Right renal cortex interstitium (tissue), 3 donors: Measurements from ENCODE around the gene LNP1. TPM values are rescaled to one million over a fixed set of nuclear protein-coding genes. Genes with fewer than 3 reads are reported as not detected.
"Not testable (repeated sequence)": the region's sequence is repeated elsewhere in the genome, so short reads cannot be mapped to it uniquely, and the experiment has no call there.

Source experiments
- DNase-seq, 3 donors: peaks; one replicate each; pipeline ENCODE4 v3.0.0-alpha.2; 2013; ENCODE audit warnings: low read depth in 3 of 3, low spot score in 2 of 3
- polyA plus RNA-seq, 3 donors: library from polyadenylated mRNA; unstranded; fragments of 120-200 nt; gene quantifications; one replicate each; pipeline ENCODE4 v1.2.1, GENCODE V29; 2013; ENCODE audit not compliant: insufficient read length in 3 of 3

The LNP1 gene
- polyA plus RNA-seq = 10 to 100 TPM in 1 of 3 donors, 1 to 10 TPM in 2; 7.3 to 10.2 (median 9.1) TPM

- peak; percentile 95 to 96 (median 95) for DNase-seq
Measured at GRCh38 chr3:100400780-100401673, at the start of gene LNP1, which contains the start of gene TOMM70. TSS of gene LNP1 (plus strand) at chr3:100401539. CDS start at chr3:100429730, 28,191 bp downstream. TSS of gene TOMM70 (minus strand) at chr3:100401089. CDS start at chr3:100400949, 140 bp downstream.

- DNase-seq = not testable (repeated sequence)
Measured at GRCh38 chr3:100351770-100352169, 49.6 kb upstream of the LNP1 start.

GRCh38 chr3:100352296-100353231 lies 48.8 kb upstream of the LNP1 start:
- DNase-seq = no peak

- DNase-seq = no peak
Measured at GRCh38 chr3:100354850-100355249, 46.5 kb upstream of the LNP1 start.

GRCh38 chr3:100358413-100358812 lies 42.9 kb upstream of the LNP1 start:
- DNase-seq = no peak

GRCh38 chr3:100359035-100359434 lies 42.3 kb upstream of the LNP1 start:
- DNase-seq = no peak

- DNase-seq = no peak
Measured at GRCh38 chr3:100360757-100361496, 40.4 kb upstream of the LNP1 start.

- DNase-seq = no peak
Measured at GRCh38 chr3:100361897-100362296, 39.4 kb upstream of the LNP1 start.

GRCh38 chr3:100364421-100364820 lies 36.9 kb upstream of the LNP1 start:
- no peak for DNase-seq

GRCh38 chr3:100366424-100366823 lies 34.9 kb upstream of the LNP1 start:
- DNase-seq = no peak

- no peak for DNase-seq
Measured at GRCh38 chr3:100368441-100368840, 32.9 kb upstream of the LNP1 start.

GRCh38 chr3:100370756-100371155 lies 30.6 kb upstream of the LNP1 start:
- no peak for DNase-seq

GRCh38 chr3:100374521-100374920 lies 26.8 kb upstream of the LNP1 start:
- DNase-seq = no peak

GRCh38 chr3:100376301-100376700 lies 25.0 kb upstream of the LNP1 start:
- no peak for DNase-seq

- DNase-seq = no peak
Measured at GRCh38 chr3:100384733-100385525, 16.4 kb upstream of the LNP1 start.

GRCh38 chr3:100386437-100387074 lies 14.8 kb upstream of the LNP1 start:
- no peak for DNase-seq

GRCh38 chr3:100389025-100389424 lies 12.3 kb upstream of the LNP1 start:
- no peak for DNase-seq

GRCh38 chr3:100395679-100396431 lies 5.5 kb upstream of the LNP1 start:
- no peak for DNase-seq
